ENCODE data around the gene ZBTB8OS.

DNA sequence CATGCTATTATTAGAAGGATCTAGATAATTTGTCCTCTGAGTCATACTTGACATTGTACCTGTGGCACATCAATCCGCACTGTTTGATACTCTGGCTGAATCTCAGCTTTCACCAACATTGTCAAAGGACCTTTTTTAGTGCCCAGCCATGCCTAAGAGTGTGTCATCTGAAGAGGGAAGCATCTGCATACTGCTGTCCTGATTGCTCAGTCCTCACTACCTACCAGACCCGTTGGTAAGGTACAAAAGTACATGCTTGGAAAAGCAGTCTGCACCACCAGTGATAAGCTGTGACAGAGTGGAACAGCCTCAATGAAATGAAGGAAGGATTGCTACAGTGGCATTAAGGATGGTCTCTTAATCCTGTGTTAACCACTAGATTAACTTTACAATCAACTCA, 35.1 kb upstream of the ZBTB8OS start:
- no peak for TF ChIP-seq NR1H2 (CRISPR knock-in tag; IDR thresholded peaks at IDR 0.05)
- TF ChIP-seq, protein P1, sequence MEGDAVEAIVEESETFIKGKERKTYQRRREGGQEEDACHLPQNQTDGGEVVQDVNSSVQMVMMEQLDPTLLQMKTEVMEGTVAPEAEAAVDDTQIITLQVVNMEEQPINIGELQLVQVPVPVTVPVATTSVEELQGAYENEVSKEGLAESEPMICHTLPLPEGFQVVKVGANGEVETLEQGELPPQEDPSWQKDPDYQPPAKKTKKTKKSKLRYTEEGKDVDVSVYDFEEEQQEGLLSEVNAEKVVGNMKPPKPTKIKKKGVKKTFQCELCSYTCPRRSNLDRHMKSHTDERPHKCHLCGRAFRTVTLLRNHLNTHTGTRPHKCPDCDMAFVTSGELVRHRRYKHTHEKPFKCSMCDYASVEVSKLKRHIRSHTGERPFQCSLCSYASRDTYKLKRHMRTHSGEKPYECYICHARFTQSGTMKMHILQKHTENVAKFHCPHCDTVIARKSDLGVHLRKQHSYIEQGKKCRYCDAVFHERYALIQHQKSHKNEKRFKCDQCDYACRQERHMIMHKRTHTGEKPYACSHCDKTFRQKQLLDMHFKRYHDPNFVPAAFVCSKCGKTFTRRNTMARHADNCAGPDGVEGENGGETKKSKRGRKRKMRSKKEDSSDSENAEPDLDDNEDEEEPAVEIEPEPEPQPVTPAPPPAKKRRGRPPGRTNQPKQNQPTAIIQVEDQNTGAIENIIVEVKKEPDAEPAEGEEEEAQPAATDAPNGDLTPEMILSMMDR (IDR thresholded peaks at IDR 0.05), result no peak
- no peak for TF ChIP-seq ETV6 (CRISPR knock-in tag; IDR thresholded peaks at IDR 0.05)
- TF ChIP-seq, protein P2, sequence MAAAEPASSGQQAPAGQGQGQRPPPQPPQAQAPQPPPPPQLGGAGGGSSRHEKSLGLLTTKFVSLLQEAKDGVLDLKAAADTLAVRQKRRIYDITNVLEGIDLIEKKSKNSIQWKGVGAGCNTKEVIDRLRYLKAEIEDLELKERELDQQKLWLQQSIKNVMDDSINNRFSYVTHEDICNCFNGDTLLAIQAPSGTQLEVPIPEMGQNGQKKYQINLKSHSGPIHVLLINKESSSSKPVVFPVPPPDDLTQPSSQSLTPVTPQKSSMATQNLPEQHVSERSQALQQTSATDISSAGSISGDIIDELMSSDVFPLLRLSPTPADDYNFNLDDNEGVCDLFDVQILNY (CRISPR knock-in tag; IDR thresholded peaks at IDR 0.05), result no peak
- TF ChIP-seq ZBTB21 (CRISPR knock-in tag; IDR thresholded peaks at IDR 0.05; ENCODE audit: borderline replicate concordance), result no peak
- no peak for TF ChIP-seq CREM (CRISPR knock-in tag; IDR thresholded peaks at IDR 0.05)
- no peak for TF ChIP-seq FOXP1 (CRISPR knock-in tag; IDR thresholded peaks at IDR 0.05; ENCODE audit: borderline replicate concordance)
